ENCODE results near the gene SLC28A3.

The SLC28A3 gene

GRCh38 chr9:84300271-84300670, 40.3 kb downstream of the SLC28A3 start:
- DNase-seq (ENCODE audit: low read depth in 1 of 2, low spot score in 1 of 2) = no peak

GRCh38 chr9:84297162-84297821, 43.3 kb downstream of the SLC28A3 start:
- no peak for DNase-seq (ENCODE audit: low read depth in 1 of 2, low spot score in 1 of 2)

- DNase-seq (ENCODE audit: low read depth in 1 of 2, low spot score in 1 of 2) = peak in 1 of 2 donors; percentile 8
These were observed 44.3 kb downstream of the SLC28A3 start for GRCh38 chr9:84296146-84296843.

GRCh38 chr9:84294241-84294950, 46.2 kb downstream of the SLC28A3 start:
- DNase-seq (ENCODE audit: low read depth in 1 of 2, low spot score in 1 of 2) = no peak

GRCh38 chr9:84293001-84293798, 47.4 kb downstream of the SLC28A3 start:
- no peak for DNase-seq (ENCODE audit: low read depth in 1 of 2, low spot score in 1 of 2)

DNA sequence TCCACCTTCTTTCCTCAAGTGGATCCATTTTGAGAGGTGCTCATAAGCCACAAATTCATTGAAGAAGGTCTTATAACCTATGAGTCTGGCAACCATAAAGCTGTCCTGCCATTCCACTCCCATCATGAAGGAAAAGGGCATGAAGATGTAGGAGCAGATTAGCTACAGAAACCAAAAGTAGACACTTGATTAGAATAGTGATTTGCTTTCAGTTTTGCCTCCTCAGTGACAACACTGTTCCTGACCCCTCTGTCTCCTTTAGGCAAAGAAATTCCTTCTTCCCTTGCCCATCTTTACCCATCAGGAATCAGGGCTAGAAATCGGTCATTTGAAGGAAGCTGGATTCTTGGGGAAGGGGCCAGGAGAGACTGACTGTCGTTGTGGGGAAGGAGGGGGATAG, 55.2 kb downstream of the SLC28A3 start:
- no peak for DNase-seq (ENCODE audit: low read depth in 1 of 2, low spot score in 1 of 2)

- DNase-seq (ENCODE audit: low read depth in 1 of 2, low spot score in 1 of 2) = no peak
These were observed 56.6 kb downstream of the SLC28A3 start for GRCh38 chr9:84283946-84284345.

- no peak for DNase-seq (ENCODE audit: low read depth in 1 of 2, low spot score in 1 of 2)
These were observed 62.4 kb downstream of the SLC28A3 start for GRCh38 chr9:84278130-84278529.

- DNase-seq (ENCODE audit: low read depth in 1 of 2, low spot score in 1 of 2) = no peak
These were observed 62.9 kb downstream of the SLC28A3 start for GRCh38 chr9:84277646-84278045.

GRCh38 chr9:84276741-84277140, 63.8 kb downstream of the SLC28A3 start:
- DNase-seq (ENCODE audit: low read depth in 1 of 2, low spot score in 1 of 2) = no peak

- no peak for DNase-seq (ENCODE audit: low read depth in 1 of 2, low spot score in 1 of 2)
These were observed 68.5 kb downstream of the SLC28A3 start for GRCh38 chr9:84271921-84272556.

- no peak for DNase-seq (ENCODE audit: low read depth in 1 of 2, low spot score in 1 of 2)
These were observed 69.0 kb downstream of the SLC28A3 start for GRCh38 chr9:84271531-84271900.

DNA sequence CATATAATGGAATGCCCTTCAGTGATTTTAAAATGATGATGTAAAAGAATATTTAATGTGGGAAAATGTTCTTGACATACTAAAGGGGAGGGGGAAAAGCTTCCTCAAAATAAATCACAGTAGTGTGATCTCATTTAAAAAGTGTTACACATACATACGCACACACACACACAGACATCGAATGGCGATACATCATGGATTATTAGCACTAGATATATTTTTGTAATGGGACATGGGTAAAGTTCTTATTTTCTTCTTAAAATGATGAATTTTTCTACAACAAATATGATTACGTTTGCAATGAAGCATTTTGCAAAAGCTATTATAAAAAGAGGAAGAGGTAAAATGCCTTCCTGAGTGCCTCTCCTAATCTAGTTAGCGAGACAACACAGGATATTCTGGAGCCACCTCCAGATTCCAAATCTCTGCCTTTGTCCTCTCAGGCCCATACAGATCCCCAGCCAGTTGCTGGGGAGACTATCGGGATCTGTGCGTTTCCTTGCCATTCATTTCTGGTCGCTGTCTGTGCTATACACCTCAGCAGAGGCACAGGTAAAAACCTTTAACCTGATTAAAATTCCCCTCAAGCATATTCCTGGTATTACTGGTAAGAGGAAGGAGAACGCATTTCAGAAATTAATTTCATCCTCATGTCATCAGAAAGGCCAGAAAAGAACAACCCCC, 69.6 kb downstream of the SLC28A3 start:
- DNase-seq (ENCODE audit: low read depth in 1 of 2, low spot score in 1 of 2) = no peak

- DNase-seq (ENCODE audit: low read depth in 1 of 2, low spot score in 1 of 2) = no peak
These were observed 74.4 kb downstream of the SLC28A3 start for GRCh38 chr9:84266087-84266561.

- no peak for DNase-seq (ENCODE audit: low read depth in 1 of 2, low spot score in 1 of 2)
These were observed 76.1 kb downstream of the SLC28A3 start for GRCh38 chr9:84264307-84265029.

DNA sequence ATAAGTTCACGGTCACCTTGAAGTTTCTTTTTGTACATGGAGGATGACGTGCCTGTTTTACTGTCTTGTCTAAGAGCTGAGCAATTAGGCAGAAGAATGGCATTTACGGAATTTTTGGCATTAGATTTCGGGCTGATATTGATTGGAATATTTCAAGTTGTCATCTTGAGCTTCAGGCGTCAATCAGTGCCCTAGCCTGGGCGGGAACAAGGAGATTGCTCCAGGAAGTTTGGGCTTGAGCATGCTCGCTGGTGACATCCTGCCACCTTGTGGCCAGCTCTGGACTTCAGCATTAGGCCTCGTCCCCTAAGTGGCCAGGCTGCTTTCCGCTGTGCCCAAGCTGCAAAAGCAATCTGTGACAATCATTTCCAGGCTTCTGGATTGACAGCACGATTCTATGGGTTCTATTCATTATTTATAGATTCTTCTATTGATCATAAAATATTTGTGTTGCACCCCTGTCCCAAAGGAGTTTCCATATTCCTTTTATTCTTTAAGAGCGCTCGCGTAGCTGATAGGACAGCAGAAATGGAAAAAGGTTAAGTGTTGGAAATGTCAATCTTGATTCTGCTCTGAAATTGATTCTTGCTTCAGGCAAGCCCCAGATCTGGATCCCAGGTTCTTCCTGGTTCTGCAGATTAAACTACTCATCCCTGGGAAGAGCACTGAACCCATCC, 79.3 kb downstream of the SLC28A3 start:
- peak in 1 of 2 donors; percentile 15 for DNase-seq (ENCODE audit: low read depth in 1 of 2, low spot score in 1 of 2)

DNA sequence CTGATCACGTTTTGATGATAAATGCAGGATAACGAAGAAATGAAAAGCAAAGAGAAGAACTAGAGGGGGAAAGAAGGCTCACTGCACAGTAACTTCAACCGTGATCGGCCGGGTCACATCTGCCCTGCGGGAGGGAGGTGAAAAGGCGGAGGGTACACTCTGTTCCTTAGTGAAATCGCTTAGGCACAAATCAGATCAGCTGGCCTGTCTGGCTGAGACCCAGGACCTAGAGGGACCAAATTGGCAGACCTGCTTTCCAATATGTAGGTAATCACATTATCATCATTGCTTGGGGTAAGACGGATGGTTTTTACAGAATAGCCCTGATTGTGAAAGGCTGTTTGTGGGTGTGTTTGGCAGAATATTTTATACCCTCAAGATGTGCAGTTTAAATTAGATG, 82.2 kb downstream of the SLC28A3 start:
- no peak for DNase-seq (ENCODE audit: low read depth in 1 of 2, low spot score in 1 of 2)

DNA sequence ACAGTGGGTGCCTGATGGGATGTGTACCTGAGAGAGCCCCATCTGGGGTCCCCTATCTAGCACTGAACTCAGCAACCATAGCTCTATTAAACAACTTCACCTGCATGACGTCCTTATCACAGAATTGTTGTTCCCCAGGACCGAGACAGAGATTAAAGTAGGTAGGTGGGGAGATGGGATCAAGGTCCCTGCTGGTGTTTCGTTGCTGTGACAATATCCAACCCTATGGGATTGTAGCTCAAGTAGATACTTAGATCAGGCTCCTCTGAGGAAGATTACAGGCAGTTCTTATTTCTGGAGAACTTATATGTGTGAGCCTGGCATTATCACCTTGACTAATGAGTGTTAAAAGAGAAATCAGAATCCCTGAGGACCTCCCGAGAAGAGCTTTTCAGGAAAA, 84.9 kb downstream of the SLC28A3 start:
- no peak for DNase-seq (ENCODE audit: low read depth in 1 of 2, low spot score in 1 of 2)

DNA sequence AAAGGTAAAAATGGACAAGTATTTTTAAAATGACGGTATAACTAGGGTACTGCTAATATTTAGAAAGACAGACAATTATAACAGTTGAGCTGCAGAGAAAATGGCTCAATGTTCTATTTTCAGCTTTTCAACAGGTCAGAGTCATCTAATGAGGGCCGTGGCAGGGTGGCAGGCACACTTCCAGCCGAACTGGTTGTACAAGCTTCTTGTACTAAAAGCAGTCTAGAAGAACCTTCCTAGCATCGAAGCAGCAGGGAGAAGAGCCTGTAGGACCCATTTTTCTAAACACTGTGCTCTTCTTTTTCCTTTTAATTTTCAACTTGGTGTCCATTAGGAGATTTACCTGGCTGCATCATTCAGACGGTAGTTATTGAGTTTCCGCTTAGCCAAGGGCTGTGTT, 85.6 kb downstream of the SLC28A3 start:
- DNase-seq (ENCODE audit: low read depth in 1 of 2, low spot score in 1 of 2) = no peak

All from activated T-helper 1 cell treated with anti-CD3 and anti-CD28 coated beads, Interleukin-2, amount 50 U/mL, for 16 hours (primary cell).